H1 (cell line): ENCODE measurements around the gene WSCD1. TPM values are rescaled to one million over a fixed set of nuclear protein-coding genes. Genes with fewer than 3 reads are reported as not detected.

Experiments used
- USF2 ChIP-seq: IDR thresholded peaks from 2 replicates; pipeline ENCODE4 v1.6.1; 2011; ENCODE audit warnings: low read length, improper control_type of control experiment
- polyA plus RNA-seq, 7 experiments: library from polyadenylated mRNA; depleted of rRNA in 3 of 7; stranded (reverse) in 5 of 7; unstranded in 2 of 7; fragments of >200 nt in 5 of 7; fragments of 200-250 nt in 2 of 7; gene quantifications; 1 replicate in 5 of 7; 2 replicates in 1 of 7; 4 replicates in 1 of 7; pipeline versions ENCODE4 v1.2.1 to v1.2.3, GENCODE V29; 2011 to 2013; ENCODE audit warnings: missing spikeins in 2 of 7, mixed read lengths in 2 of 7
- total RNA-seq: library from RNA; stranded (reverse); fragmentation: NEBNext Ultra II Directional; extraction: Animal tissue kit (Norgen Biotek cat#: 25700); gene quantifications from 2 replicates; pipeline ENCODE4 v1.2.1, GENCODE V29; 2021

Gene WSCD1
- total and polyA plus RNA-seq, 2 of the 8 experiments (the other 6 are each of a cell fraction or from before 2014, with no cell fraction given): 21.9 to 39.0 TPM

DNA sequence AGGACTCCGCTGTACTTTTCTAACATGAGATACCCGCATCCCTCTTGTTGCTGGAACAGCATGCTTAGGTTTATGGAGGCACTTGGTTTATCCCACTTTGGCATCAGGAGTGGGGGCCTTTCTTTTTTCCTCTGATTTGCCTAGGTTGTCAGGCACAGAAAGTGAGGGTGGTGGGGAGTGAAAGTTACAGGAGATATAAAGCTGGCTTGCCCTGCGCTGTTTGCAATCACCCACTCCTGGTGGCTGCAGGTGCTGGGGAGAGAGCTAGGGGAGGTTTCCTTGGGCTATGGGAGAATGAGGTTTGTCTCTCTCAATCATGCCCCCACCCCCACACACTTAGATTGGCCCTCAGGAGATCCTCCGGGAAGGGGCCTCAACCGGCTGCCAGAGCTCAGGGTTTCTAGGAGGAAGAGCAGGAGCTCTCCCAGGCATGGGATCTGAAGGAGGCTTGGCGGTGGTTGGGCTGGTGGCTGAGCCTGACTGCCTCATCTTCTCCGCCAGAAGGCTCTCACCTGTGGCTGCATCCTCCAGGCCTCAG, 1.4 kb downstream of the WSCD1 start (continued):
- TF ChIP-seq USF2: no peak
